K562 (cell line): ENCODE data around the gene NME2. TPM values are rescaled to one million over a fixed set of nuclear protein-coding genes. Genes with fewer than 3 reads are reported as not detected.

ENCODE experiments used
- ARHGAP35 ChIP-seq: fragments of 450-650 bp; IDR thresholded peaks from 2 replicates; pipeline ENCODE4 v1.6.1; 2018; ENCODE audit not compliant: partially characterized antibody
- CHD1 ChIP-seq: fragments of 200-600 bp; sonication (generic); IDR thresholded peaks from one replicate; pipeline ENCODE4 v1.6.1; 2012; ENCODE audit warnings: mild to moderate bottlenecking, moderate library complexity, low read length, inconsistent platforms
- CREM ChIP-seq: IDR thresholded peaks from 2 replicates; pipeline ENCODE4 v1.6.1; 2014; ENCODE audit warnings: antibody characterized with exemption, low read depth
- E2F6 ChIP-seq, 2 experiments: IDR thresholded peaks; 2 replicates each; pipeline ENCODE4 v1.6.1; 2011; ENCODE audit warnings: borderline replicate concordance in 1 of 2, control low read depth in 1 of 2, low read depth in 1 of 2, low read length in 1 of 2, mild to moderate bottlenecking in 1 of 2, mixed read lengths in 1 of 2, moderate library complexity in 1 of 2; ENCODE audit not compliant: insufficient read depth in 1 of 2, insufficient read length in 1 of 2, poor library complexity in 1 of 2, severe bottlenecking in 1 of 2; ENCODE audit errors: extremely low read depth in 1 of 2
- GABPB1 ChIP-seq: sonication (generic); formaldehyde crosslinking; IDR thresholded peaks from 2 replicates; pipeline ENCODE4 v1.8.0; 2022; ENCODE audit warnings: mild to moderate bottlenecking, missing genetic modification reagents
- KDM5B ChIP-seq: fragments of 200-600 bp; sonication (generic); IDR thresholded peaks from 2 replicates; pipeline ENCODE4 v1.6.1; 2012; ENCODE audit warnings: low read depth, mild to moderate bottlenecking, moderate library complexity, low read length, control low read depth, inconsistent platforms; ENCODE audit not compliant: insufficient replicate concordance
- MAFK ChIP-seq: IDR thresholded peaks from 2 replicates; pipeline ENCODE4 v1.6.1; 2011; ENCODE audit warnings: low read length, improper control_type of control experiment
- MAZ ChIP-seq, 2 experiments: fragments of 450-650 bp in 1 of 2; sonication (generic) in 1 of 2; formaldehyde crosslinking; IDR thresholded peaks in 1 of 2; conservative IDR thresholded peaks in 1 of 2; 2 replicates each; pipeline versions ENCODE4 v1.4.0 to v1.5.0; 2020; ENCODE audit warnings: mild to moderate bottlenecking in 1 of 2, missing genetic modification reagents in 1 of 2
- PHF8 ChIP-seq: fragments of 200-600 bp; sonication (generic); IDR thresholded peaks from 2 replicates; pipeline ENCODE4 v1.6.1; 2012; ENCODE audit warnings: mixed run types, mild to moderate bottlenecking, inconsistent platforms, low read length, moderate library complexity, borderline replicate concordance
- SAP30 ChIP-seq: fragments of 200-600 bp; sonication (generic); IDR thresholded peaks from 2 replicates; pipeline ENCODE4 v1.6.1; 2012; ENCODE audit warnings: borderline replicate concordance, low read depth, mild to moderate bottlenecking, moderate library complexity, low read length, control low read depth, inconsistent platforms; ENCODE audit not compliant: insufficient read depth, poor library complexity, severe bottlenecking
- TRIM24 ChIP-seq, 2 experiments: fragments of 450-650 bp; IDR thresholded peaks; 2 replicates each; pipeline ENCODE4 v1.6.1; 2016
- U2AF1 ChIP-seq: fragments of 200-400 bp; formaldehyde crosslinking; optimal IDR thresholded peaks from 2 replicates; pipeline ENCODE3; 2017; ENCODE audit warnings: mild to moderate bottlenecking, low read depth, low read length, moderate library complexity
- ZC3H4 ChIP-seq: sonication (generic); formaldehyde crosslinking; IDR thresholded peaks from 2 replicates; pipeline ENCODE4 v1.9.0; 2021; ENCODE audit warnings: missing genetic modification reagents, borderline replicate concordance
- ZC3H8 ChIP-seq: fragments of 450-650 bp; IDR thresholded peaks from 2 replicates; pipeline ENCODE4 v1.6.1; 2017
- polyA plus RNA-seq, 8 experiments: library from polyadenylated mRNA; depleted of rRNA in 4 of 8; stranded (reverse) in 5 of 8; unstranded in 3 of 8; fragments of >200 nt; fragmentation: Nextera tagmentation in 2 of 8; fragmentation: Illumina TruSeq in 1 of 8; extraction: Ambion mirVana in 2 of 8; extraction: Trizol in 1 of 8; gene quantifications; 2 replicates each; pipeline versions ENCODE4 v1.2.1 to v1.2.3, GENCODE V29; 2011 to 2014; ENCODE audit warnings: inconsistent platforms in 1 of 8, missing spikeins in 1 of 8
- total RNA-seq, 7 experiments: library from RNA; depleted of rRNA in 6 of 7; stranded (reverse); fragments of >200 nt in 6 of 7; fragmentation: Illumina TruSeq in 2 of 7; extraction: Trizol in 2 of 7; gene quantifications; 2 replicates each; pipeline versions ENCODE4 v1.2.1 to v1.2.3, GENCODE V29; 2011 to 2021; ENCODE audit warnings: low replicate concordance in 1 of 7
- TF ChIP-seq, protein P1 (sequence below): fragments of 450-650 bp; IDR thresholded peaks from 2 replicates; pipeline ENCODE4 v1.6.1; 2016; ENCODE audit warnings: mild to moderate bottlenecking
- TF ChIP-seq, protein P2 (sequence below): sonication (generic); formaldehyde crosslinking; IDR thresholded peaks from 2 replicates; pipeline ENCODE4 v1.8.0; 2022; ENCODE audit warnings: mild to moderate bottlenecking, missing genetic modification reagents, borderline replicate concordance

NME2 gene
- total and polyA plus RNA-seq, 9 of the 15 experiments (the other 6 are each of a cell fraction or from before 2014, with no cell fraction given), result 684 to 1,202 (median 924) TPM

DNA sequence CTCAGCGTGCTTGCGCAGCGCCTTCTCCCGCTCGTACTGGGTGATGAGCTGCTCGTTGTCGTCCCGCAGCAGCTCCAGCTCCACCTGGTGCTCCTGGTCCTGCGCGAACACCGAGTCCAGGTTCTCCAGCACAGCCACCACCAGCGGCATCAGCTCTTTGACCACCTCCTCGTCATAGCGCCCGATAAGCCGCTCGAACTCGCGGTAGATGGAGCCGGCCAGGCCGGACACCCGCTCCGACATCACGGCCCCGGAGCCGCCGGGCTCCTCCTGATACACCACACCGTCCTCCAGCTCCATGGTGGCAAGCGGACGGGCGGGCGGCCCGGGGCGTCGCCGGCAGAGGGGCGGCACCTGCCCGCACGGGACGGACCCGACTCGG, 45.9 kb upstream of the NME2 start (continued):
- TF ChIP-seq, protein P1, sequence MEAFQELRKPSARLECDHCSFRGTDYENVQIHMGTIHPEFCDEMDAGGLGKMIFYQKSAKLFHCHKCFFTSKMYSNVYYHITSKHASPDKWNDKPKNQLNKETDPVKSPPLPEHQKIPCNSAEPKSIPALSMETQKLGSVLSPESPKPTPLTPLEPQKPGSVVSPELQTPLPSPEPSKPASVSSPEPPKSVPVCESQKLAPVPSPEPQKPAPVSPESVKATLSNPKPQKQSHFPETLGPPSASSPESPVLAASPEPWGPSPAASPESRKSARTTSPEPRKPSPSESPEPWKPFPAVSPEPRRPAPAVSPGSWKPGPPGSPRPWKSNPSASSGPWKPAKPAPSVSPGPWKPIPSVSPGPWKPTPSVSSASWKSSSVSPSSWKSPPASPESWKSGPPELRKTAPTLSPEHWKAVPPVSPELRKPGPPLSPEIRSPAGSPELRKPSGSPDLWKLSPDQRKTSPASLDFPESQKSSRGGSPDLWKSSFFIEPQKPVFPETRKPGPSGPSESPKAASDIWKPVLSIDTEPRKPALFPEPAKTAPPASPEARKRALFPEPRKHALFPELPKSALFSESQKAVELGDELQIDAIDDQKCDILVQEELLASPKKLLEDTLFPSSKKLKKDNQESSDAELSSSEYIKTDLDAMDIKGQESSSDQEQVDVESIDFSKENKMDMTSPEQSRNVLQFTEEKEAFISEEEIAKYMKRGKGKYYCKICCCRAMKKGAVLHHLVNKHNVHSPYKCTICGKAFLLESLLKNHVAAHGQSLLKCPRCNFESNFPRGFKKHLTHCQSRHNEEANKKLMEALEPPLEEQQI, result no peak
- TF ChIP-seq PHF8 (peak; percentile 57; the same call in 1 of the 2 replicates), CREM (peak; percentile 28; the same call in 1 of the 2 replicates), U2AF1 (no peak), CHD1 (peak; percentile 54), E2F6 (IDR thresholded peaks at IDR 0.05; ENCODE audit: borderline replicate concordance in 1 of 2, extremely low read depth in 1 of 2, insufficient read depth in 1 of 2, insufficient read length in 1 of 2, low read depth in 1 of 2, low read length in 1 of 2, poor library complexity in 1 of 2, severe bottlenecking in 1 of 2) (peak in 1 of 2 experiments; percentile 43), GABPB1 (CRISPR knock-in tag) (no peak), MAFK (no peak), KDM5B (peak; percentile 24), SAP30 (peak; percentile 74), ZC3H8 (no peak), ZC3H4 (peak; percentile 95; the same call in 1 of the 2 replicates), TRIM24 (IDR thresholded peaks at IDR 0.05) (no peak), ARHGAP35 (no peak), MAZ (CRISPR knock-in tag; conservative IDR thresholded peaks at IDR 0.05 in 1 of 2, IDR thresholded peaks at IDR 0.05 in 1 of 2) (peak; percentile 25 to 39; a peak in 3 of 4 replicates)
- TF ChIP-seq, protein P2, sequence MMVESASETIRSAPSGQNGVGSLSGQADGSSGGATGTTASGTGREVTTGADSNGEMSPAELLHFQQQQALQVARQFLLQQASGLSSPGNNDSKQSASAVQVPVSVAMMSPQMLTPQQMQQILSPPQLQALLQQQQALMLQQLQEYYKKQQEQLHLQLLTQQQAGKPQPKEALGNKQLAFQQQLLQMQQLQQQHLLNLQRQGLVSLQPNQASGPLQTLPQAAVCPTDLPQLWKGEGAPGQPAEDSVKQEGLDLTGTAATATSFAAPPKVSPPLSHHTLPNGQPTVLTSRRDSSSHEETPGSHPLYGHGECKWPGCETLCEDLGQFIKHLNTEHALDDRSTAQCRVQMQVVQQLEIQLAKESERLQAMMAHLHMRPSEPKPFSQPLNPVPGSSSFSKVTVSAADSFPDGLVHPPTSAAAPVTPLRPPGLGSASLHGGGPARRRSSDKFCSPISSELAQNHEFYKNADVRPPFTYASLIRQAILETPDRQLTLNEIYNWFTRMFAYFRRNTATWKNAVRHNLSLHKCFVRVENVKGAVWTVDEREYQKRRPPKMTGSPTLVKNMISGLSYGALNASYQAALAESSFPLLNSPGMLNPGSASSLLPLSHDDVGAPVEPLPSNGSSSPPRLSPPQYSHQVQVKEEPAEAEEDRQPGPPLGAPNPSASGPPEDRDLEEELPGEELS (CRISPR knock-in tag), result peak; percentile 18; the same call in 1 of the 2 replicates
